ENCODE measurements around the gene ZNF599.

DNA sequence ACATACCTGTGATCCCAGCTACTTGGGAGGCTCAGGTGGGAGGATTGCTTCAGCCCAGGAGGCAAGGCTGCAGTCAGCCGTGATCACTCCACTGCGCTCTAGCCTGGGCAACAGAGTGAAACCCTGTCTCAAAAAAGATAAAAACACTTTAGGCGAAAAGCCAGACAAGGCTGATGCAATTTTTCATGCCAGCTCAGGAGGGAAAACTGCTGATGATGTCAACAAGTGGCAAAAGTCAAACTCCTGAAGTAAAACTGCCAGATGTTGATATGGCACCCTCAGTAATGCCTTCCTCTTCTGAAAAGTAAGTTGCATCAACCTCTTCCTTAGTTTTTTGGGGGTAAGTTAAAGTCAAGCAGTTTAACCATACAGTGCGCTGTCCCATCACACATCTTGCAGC lies 15.6 kb downstream of the ZNF599 start:
- no peak for TF ChIP-seq JUN (CRISPR knock-in tag; IDR thresholded peaks at IDR 0.05)
- TF ChIP-seq TARDBP (CRISPR knock-in tag; IDR thresholded peaks at IDR 0.05), result no peak
- no peak for TF ChIP-seq POLR2AphosphoS5 (IDR thresholded peaks at IDR 0.05; ENCODE audit: low read depth, low read length)
- no peak for TF ChIP-seq FIP1L1 (IDR thresholded peaks at IDR 0.05; ENCODE audit: borderline replicate concordance, insufficient read depth, low read depth, low read length)
- TF ChIP-seq, protein P1, sequence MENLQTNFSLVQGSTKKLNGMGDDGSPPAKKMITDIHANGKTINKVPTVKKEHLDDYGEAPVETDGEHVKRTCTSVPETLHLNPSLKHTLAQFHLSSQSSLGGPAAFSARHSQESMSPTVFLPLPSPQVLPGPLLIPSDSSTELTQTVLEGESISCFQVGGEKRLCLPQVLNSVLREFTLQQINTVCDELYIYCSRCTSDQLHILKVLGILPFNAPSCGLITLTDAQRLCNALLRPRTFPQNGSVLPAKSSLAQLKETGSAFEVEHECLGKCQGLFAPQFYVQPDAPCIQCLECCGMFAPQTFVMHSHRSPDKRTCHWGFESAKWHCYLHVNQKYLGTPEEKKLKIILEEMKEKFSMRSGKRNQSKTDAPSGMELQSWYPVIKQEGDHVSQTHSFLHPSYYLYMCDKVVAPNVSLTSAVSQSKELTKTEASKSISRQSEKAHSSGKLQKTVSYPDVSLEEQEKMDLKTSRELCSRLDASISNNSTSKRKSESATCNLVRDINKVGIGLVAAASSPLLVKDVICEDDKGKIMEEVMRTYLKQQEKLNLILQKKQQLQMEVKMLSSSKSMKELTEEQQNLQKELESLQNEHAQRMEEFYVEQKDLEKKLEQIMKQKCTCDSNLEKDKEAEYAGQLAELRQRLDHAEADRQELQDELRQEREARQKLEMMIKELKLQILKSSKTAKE (CRISPR knock-in tag; IDR thresholded peaks at IDR 0.05; ENCODE audit: borderline replicate concordance), result no peak
- TF ChIP-seq ZNF329 (CRISPR knock-in tag; IDR thresholded peaks at IDR 0.05; ENCODE audit: low read depth), result no peak
- TF ChIP-seq, protein P2, sequence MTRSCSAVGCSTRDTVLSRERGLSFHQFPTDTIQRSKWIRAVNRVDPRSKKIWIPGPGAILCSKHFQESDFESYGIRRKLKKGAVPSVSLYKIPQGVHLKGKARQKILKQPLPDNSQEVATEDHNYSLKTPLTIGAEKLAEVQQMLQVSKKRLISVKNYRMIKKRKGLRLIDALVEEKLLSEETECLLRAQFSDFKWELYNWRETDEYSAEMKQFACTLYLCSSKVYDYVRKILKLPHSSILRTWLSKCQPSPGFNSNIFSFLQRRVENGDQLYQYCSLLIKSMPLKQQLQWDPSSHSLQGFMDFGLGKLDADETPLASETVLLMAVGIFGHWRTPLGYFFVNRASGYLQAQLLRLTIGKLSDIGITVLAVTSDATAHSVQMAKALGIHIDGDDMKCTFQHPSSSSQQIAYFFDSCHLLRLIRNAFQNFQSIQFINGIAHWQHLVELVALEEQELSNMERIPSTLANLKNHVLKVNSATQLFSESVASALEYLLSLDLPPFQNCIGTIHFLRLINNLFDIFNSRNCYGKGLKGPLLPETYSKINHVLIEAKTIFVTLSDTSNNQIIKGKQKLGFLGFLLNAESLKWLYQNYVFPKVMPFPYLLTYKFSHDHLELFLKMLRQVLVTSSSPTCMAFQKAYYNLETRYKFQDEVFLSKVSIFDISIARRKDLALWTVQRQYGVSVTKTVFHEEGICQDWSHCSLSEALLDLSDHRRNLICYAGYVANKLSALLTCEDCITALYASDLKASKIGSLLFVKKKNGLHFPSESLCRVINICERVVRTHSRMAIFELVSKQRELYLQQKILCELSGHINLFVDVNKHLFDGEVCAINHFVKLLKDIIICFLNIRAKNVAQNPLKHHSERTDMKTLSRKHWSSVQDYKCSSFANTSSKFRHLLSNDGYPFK (CRISPR knock-in tag; IDR thresholded peaks at IDR 0.05; ENCODE audit: borderline replicate concordance), result no peak
- TF ChIP-seq GABPA (IDR thresholded peaks at IDR 0.05; ENCODE audit: low read depth, low read length), result no peak
- TF ChIP-seq GABPA (CRISPR knock-in tag; IDR thresholded peaks at IDR 0.05; ENCODE audit: low read depth), result no peak
- no peak for TF ChIP-seq CEBPB (IDR thresholded peaks at IDR 0.05; ENCODE audit: borderline replicate concordance, low read depth, low read length)
- TF ChIP-seq JUNB (CRISPR knock-in tag; IDR thresholded peaks at IDR 0.05; ENCODE audit: borderline replicate concordance), result no peak

Data from HepG2 (cell line).